ENCODE results near the gene GPR34.
A peak's percentile ranks its signal among the peaks of the same experiment; 100 is the strongest.
"Not testable (repeated sequence)": the region's sequence is repeated elsewhere in the genome, so short reads cannot be mapped to it uniquely, and the experiment has no call there.

Gene GPR34

DNA sequence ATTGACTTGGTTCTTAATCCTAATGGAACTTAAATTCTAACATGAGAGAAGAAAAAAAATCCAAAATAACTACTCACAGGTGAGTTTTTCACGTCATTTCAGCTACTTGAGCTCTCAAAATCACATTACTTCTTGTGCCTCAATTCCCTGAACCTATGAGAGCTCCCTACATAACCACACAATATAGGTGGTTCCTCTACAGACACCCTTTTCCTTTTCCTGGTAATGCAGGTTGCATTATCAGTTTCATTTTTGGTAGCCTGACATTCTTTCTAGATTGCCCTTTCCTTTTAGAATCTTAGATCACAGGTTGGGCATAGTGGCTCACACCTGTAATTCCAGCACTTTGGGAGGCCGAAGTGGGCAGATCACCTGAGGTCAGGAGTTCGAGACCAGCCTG lies 4.3 kb downstream of the GPR34 start:
- DNase-seq (ENCODE audit: low spot score): no peak

DNA sequence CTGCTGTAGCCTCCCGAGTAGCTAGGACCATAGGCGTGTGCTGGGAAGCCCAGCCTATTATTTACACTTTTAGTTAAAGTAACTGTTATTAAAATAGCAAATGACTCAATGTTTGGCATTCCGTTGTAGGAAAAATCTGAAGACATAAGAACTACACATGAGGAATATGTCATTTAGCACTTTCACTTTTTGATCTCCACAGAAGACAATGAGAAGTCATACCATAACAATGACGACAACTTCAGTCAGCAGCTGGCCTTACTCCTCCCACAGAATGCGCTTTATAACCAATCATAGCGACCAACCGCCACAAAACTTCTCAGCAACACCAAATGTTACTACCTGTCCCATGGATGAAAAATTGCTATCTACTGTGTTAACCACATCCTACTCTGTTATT lies 6.7 kb downstream of the GPR34 start:
- no peak for DNase-seq (ENCODE audit: low spot score)

DNA sequence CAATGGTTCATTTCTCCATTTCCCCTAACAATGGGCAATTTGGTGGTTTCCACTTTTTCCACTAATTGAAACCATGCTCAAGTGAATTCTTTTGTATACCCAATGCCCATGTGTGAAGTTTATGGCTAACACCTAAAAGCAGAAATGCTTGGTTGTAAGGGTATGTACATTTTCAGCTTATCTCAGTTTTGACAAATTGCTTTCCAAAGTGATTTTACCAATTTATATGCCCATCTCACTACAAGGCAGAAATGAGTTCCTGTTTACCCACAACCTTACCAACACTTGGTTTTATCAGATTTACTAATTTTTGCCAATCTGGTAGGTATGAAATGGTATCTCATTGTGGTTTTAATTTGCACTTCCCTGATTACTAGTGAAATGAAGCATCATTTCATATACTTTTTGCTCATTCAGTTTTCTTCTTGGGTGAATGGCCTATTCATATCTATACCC lies 14.8 kb downstream of the GPR34 start:
- DNase-seq (ENCODE audit: low spot score): no peak

DNA sequence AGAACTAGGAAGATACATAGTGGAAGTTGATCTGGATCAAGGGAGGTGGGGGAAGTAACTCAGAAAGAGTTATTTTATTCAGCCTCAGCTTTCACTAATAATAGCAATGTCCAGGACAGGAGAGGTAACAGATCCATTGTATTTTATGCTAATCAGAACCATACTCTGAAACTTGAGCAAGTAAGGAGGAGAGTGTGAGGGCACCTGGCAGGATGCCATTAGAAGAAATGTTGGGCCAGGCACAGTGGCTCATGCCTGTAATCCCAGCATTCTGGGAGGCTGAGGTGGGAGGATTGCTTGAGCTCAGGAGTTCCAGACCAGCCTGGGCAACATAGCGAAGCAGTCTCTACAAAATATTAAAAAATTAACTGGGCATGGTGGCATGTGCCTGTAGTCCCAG lies 16.3 kb downstream of the GPR34 start:
- DNase-seq (ENCODE audit: low spot score): no peak

DNA sequence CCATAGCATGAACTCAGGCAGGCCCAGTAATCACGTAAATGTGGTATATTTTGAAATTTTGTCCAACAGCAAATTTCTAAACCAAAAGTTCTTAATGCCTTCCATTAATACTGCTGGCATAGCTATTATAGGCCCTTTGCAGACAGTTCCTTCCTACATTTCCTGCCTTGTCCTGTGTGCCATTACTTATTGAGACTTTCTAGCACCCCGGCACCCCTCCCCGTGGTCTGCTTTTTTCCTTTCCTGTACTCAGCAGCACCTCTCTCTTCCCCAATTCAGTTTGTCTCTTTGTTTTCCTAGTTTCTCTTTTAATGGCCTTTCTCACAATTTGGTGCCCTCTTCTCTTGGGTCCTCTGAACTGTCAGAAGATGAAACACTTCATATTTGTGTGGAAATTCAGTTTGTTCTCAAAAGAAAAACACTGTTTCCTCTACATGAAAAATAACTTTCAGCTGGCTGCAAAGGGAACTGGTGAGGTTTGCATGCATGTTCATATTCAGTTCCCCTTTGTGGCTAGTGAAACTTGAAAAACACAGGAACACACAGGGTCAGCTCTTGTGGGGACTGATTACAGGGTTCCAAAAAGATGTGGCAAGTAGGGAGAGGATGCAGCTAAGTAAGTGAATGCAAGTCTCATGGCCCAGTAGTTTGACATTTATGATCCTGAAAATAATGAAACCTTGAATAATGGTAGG lies 17.1 kb downstream of the GPR34 start:
- DNase-seq (ENCODE audit: low spot score): no peak

DNA sequence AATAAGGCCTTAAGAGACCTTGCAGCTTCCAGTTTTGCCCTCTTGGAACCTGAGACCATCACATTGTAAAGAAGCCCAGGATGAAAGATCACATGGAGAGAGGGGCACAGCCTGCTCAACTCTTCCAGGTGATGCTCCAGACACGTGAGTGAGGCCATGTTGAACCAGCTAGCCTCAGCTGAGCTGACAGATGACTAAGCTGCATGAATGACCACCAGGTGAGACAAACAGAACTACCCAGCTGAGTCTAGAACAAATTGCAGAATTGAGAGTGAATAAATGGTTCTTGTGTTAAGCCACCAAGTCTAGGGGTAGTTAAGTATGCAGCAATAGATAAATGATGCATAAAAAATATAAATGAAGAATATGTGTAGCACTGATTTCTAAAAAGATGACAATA lies 18.4 kb downstream of the GPR34 start:
- no peak for DNase-seq (ENCODE audit: low spot score)

DNA sequence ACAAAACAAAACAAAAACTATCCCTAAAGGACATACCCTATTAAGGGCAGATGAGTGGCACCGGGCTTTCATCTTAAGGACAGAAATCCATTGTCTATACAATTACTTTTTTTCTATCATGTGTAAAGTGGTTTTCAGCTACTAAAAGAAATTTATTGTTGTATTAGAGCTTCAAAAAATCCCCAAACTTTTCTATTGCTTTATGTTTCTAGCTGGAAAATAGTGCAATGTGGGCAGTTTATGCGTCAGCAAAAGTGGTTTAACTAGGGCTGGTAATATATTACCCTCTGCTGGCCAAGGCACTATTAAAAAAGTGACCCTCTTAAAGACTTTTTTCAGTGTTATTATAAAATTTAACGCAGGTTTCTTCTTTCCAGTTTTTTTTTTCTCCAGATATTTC lies 19.7 kb downstream of the GPR34 start:
- no peak for DNase-seq (ENCODE audit: low spot score)

DNA sequence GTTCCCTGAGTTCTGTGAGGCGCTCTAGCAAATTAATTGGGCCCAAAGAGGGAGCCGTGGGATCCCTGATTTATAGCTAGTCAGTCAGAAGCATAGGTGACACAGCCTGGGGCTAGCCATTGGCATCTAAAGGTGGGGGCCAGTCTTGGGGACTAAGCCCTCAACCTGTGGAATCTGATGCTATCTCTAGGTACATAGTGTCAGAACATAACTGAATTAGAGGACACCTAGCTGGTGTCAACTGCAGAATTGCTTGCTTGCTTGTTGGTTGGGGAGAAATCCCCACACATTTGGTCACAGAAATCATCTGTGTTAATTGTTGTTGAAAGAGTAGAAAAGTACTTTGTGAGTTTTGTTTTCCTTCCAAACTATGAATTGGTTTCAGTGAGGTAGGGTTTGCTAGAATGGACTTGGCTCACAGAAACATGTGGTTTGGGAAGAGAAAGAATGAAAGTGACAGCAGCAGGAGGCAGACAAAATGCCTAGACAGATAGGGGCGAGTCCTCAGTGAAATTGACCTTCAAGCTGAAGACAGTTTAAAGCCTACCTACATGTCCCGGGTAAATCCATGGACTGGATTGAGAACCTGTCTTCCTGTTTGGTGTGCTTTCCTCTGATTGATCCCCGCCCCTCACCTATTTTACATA lies 22.4 kb downstream of the GPR34 start:
- DNase-seq (ENCODE audit: low spot score): no peak

DNA sequence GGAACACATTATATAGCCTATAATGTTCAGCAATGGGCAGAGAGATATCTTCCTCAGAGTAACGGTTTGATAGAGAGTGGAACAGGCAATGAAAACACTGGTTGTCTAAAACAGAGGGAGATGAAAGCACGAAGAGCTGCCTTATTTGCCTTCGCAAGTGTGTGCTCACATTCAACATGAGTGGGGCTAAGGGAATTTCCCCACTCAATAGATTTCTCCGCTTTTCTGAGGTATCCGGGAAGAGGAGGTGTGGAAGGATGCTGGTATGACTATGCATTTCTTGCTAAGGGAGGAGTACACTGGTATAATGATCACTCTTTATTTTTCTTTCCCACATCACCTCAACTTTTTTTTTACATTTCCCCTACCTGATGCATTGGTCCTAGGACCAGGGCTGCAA lies 27.4 kb downstream of the GPR34 start:
- DNase-seq (ENCODE audit: low spot score): no peak

DNA sequence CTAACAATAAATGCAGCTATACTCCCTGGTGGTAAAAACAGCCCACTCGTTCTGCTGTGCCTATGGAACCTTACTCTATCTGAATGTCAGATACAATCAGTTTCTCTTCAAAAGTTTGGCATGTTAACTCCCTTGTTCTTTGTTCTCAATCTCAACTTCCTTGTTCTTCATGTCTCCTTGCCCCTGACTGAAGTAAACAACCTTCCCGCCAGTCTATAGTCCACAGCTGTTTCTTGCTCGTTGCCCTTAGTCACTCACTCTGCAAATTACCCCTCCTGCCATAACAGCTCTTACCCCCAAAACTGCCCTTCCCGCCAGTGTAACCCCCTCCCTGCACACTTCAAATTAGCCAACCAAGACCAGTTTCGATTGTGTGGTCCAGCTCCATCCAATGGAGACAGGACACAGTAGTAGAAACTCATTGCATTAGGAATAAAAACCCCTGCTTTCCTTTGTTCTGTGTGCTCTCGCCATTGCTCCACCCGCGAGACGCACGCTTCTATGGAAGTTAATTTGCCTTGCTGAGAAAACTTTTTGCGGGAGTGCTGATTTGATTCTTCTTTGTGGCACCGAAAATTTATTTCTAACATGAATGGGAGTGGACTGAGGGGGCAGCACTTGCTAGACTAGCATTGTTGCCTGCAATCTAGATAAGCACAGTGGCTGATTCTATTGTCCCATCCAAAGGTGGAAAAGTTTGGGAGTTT lies 28.1 kb downstream of the GPR34 start:
- no peak for DNase-seq (ENCODE audit: low spot score)

DNA sequence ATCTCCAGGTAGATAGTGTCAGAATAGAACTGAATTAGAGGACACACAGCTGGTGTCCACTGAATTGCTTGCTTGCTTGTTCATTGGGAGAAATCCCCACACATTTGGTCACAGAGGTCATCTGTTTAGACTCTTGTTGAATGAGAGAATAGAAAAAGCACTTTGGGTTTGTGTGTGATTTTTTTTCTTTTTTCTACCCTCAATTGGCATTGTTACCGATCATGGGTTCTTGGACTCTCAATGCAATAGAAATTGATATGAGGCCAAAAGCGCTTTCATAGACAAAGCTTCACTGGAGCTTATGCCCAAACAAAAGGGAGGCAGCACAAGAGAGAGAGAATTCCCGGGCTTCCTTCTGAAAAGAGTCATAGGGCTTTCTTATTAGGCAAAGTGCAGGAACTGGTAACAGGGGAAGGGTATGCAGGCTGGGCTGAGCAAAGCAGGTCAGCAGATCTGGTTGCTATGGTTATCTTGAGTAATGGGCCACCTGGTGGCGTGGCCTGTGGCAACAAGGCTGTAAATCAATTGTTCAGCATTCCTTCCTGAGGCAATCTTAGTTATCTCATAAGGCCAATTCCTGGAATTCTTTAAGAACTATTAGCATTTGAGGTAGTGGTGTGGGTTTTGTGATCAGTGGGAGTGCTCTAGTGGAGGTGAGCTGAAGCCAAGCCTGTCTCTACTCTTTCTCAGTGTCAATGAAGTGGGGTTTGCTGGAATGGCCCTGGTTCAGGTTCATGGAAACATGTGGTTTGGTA lies 29.9 kb downstream of the GPR34 start:
- no peak for DNase-seq (ENCODE audit: low spot score)

DNA sequence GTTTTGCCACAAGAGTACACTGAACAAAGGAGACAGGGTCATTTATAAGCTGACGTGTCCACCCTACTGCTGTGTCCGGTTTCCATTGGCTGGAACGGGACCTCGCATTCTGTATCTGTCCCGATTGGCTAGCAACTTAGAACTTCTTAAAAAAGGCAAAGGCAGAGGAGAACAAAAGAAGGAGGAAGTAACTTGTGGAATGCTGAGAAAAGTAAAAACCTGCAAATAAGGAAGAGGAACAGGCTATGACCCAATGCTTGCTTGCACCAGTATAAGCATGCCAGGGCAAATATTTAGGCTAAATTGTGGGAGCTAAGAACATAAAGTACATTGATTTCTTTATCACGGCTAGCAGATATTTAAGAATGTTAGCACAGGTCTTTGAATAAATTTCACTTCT lies 30.8 kb downstream of the GPR34 start:
- DNase-seq (ENCODE audit: low spot score): not testable (repeated sequence)

DNA sequence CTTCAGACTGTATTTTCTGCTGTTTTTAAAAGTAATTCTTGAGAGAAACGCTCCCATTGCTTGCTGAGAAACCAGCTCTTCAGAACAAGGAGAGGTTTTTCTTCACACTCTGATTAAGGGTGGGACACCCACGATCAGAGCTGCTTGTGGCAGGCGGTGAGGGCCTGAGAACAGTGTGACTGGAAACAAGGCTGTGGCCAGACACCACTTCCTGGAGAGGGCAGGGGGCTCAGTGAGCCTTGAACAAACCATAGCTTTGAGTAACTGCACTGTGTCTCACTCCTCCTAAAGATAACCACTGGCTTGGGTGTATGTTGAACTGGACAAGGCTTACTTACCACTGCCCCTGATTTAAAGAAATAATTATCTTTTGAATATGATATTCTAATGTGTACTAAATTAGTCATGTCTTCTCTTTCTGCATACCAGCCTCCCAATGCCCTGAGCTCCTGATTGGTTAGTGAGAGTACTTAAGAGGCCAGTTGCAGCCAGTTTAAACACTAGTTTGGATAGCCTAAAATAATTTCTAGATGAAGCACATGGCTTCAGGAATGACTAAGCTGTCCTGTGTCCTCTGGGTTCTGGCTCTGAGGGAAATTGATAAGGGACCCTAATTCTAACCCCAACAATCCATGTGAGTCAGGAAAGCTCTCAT lies 31.5 kb downstream of the GPR34 start:
- DNase-seq (ENCODE audit: low spot score): no peak

DNA sequence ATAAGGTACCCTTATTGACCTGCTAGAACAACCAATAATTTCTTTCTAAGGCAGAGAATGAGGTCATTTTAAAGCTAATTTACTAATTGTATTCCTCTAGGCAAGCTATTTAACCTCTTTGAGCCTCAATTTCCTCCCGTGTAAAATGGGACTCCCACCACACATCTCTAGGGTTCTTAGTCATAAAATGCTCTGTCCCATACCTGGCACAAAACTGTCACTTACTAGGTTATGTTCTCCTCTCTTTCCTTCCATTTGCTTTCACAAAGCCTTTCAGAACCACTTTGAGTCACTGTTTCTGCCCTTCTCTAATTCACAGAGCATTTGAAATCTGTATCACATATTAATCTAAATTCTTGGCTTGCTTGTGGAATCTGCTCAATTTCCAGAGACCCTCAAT lies 32.8 kb downstream of the GPR34 start:
- no peak for DNase-seq (ENCODE audit: low spot score)

DNA sequence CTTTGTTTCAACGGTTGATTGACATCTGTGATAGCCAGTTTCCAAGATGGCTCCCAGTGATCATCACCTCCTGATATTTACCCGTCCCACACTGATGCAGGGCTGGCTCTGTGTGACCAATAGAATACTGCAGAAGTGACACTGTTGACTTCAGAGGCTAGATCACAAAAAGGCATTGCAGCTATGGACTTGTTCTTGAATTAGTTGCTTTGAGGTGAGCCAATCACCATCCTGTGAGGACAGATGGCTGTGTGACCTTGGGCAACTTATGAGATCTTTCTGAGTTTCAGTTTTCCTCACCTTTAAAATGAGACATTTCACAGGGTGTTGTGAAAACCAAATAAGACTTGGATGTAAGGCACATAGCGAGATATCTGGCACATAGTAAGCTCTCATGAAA lies 33.4 kb downstream of the GPR34 start:
- no peak for DNase-seq (ENCODE audit: low spot score)

DNA sequence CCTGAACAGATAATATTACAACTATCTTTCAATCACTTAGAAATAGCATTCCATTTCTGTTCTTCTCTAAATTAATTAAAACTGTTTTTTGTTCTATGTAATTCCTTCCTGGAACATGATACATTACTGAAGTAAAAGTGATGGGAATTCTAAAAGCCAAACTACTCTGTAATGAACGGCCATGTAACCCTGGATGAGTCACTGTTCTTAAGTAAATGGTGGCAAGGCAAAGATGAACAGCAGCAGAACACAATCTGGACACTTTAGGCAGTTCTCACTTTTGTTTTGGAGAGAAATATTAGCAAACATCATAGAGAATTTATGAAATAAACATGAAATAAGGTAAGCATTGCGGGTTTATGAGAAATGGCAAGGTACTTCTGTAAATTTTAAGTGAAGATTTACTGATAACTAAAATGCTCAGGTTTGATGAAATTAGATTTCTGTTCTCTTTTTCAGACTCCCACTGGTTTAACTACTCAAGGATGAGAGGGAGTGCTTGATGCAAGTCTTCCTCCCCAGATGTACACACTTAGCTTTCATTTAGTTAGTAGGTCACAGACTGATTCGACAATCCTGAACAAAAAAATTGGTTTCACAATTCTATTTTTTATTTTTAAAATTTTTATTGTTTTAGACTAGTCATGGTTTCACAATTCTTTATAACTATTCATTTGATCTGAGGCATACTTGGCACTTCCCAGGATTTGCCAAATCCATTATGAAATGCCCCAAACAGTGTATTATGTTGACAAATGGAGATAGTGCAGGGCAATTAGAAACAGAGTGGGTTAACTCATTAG lies 34.2 kb downstream of the GPR34 start:
- peak; percentile 22 for DNase-seq (ENCODE audit: low spot score)

DNA sequence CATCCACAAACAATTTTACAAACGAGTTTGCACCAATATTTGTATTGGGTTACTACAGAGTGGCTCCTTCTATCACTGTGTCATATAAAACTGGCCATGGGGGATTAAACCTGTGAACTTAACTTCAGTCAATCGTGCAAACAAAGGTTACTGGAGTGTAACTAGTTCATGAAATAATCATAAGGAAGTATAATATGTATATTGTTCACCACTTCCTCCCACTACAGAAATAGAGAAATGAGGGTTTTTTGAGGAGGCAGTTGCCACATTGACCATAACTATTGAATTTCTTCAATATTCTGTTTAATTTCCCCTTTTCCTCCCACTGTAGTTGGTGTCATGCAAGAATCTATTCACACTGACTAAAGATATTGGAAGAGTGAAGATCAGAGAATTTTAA lies 35.1 kb downstream of the GPR34 start, which contains the start of gene GPR82:
Gene GPR82 (plus strand): TSS at position 356 of the 400 bp plus-strand sequence. CDS start 2,846 bp downstream, outside the sequence.
- DNase-seq (ENCODE audit: low spot score): no peak

DNA sequence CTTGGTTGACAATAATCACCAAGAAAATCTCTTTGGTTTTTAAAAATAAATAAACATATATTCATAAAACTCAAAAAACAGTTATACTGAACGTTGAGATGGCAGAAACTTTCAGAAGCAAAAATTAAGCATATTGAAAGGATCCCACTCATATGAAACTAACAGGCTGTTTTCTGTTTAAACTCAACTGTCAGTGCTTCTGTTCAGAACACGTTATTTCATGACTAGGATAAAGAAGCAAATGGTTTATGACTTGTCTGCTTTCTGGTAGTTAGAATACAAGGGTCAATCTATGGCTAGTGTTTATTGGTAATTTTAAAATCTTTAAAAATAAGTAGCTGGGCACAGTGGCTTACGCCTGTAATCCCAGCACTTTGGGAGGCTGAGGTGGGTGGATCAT lies 39.4 kb downstream of the GPR34 start:
- DNase-seq (ENCODE audit: low spot score): no peak

DNA sequence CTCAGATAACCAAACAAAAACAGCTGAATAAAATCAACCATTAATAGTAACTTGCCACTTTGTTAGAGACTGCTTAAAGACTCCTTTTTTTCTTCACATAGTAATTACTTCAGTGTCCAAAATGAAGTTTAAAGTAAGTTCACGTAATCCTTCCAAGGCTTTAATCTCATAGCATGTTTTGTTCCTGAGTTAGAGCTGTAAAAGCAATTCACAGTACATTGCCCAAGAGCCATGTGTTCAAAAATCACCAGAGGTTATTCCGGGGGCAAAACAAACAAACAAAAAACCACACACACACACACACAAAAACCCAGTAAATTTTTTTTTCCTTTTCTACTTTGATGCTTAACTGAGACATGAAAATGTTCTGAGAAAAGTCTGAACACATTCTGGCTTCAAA lies 41.3 kb downstream of the GPR34 start:
- no peak for DNase-seq (ENCODE audit: low spot score)

DNA sequence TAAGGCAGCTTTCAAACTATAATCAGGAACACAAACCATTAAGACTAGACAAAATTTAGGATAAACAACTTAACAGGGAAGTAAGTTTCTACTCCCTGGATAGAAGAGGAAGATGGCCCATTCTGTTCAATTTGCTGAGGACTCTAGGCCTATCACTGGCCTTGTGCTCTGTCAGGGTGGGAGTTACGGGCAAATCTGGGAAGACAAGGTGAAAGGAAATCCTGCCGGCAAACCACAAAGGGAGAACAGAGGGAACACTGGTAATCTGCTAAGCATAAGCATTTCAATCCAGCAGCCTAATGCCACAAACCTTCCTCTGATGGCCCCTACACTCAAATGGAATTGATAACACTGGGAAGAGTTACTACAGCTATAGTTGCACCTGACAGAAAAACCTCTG lies 43.5 kb downstream of the GPR34 start:
- DNase-seq (ENCODE audit: low spot score): no peak

DNA sequence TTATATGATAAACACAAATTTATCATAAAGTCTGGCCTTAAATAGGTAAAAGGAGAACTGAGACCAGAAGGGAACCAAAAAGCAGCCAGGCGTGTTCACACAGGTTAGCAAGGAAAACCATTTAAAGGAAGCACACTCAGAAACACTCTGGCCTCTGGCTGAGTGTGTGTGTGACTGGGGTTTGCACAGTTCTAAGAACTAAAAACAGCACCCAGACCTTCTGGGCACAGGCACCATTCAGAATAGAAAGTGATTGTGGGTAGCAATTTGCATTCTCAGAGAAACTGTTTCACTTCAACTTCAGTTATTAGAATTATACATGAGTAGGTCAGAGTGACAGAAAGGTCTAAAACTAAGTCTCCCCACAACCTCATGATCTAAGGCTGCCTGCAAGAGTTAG lies 45.2 kb downstream of the GPR34 start:
- no peak for DNase-seq (ENCODE audit: low spot score)
